GM12878 (cell line): Measurements from ENCODE around the gene POU3F3. TPM values are rescaled to one million over a fixed set of nuclear protein-coding genes. Genes with fewer than 3 reads are reported as not detected.

Source experiments
- ATAC-seq: fragments of 200-7000 bp; cut with Tn5 transposase; 3 replicates; pipeline ENCODE4 v1.9.1; 2020; ENCODE audit warnings: mild to moderate bottlenecking, moderate library complexity
- BruUV-seq: library from RNA; stranded (reverse); fragments of 400-500 nt; replicated peaks from 2 replicates; lab custom pipeline; 2021; lab: Mats Ljungman, UMichigan
- CTCF ChIA-PET: fragments of 300-600 bp; sonication (Branson Sonifier 250); formaldehyde crosslinking; extraction: SDS; loops from one replicate; lab custom pipeline; 2021; ENCODE audit warnings: inconsistent platforms; lab: Yijun Ruan, JAX
- POLR2A ChIA-PET: fragments of 350-600 bp; formaldehyde crosslinking; extraction: SDS; loops from one replicate; lab custom pipeline; 2021; ENCODE audit warnings: inconsistent platforms; lab: Charles Lee
- RAD21 ChIA-PET: fragments of 300-600 bp; sonication (Branson Sonifier 250); formaldehyde crosslinking; loops from one replicate; lab custom pipeline; 2023; ENCODE audit warnings: antibody characterized with exemption; ENCODE audit not compliant: unreplicated experiment; lab: Charles Lee
- SMC1A ChIA-PET: fragments of 300-600 bp; sonication (Branson Sonifier 250); formaldehyde crosslinking; loops from one replicate; lab custom pipeline; 2023; ENCODE audit not compliant: unreplicated experiment, uncharacterized antibody; lab: Charles Lee
- DNase-seq: peaks from one replicate; pipeline ENCODE4 v3.0.0-alpha.2; 2011; ENCODE audit warnings: low read depth, low spot score
- FAIRE-seq: peaks from 3 replicates; lab custom pipeline; 2011; peaks lifted over from hg19 to GRCh38; lab: Jason Lieb, UNC
- H2AFZ ChIP-seq: 2 replicates; pipeline ENCODE4 v1.6.0; 2011; ENCODE audit warnings: low read depth, low read length, control low read depth; ENCODE audit not compliant: control insufficient read depth
- H3K27ac ChIP-seq: 2 replicates; pipeline ENCODE4 v1.5.1; 2011; ENCODE audit warnings: control low read depth; ENCODE audit not compliant: control insufficient read depth, insufficient read depth
- H3K27me3 ChIP-seq, 2 experiments: replicated peaks in 1 of 2; 2 replicates each; pipeline versions ENCODE4 v1.6.0 to v1.6.1; 2011; ENCODE audit warnings: low read length in 1 of 2; ENCODE audit not compliant: control insufficient read depth in 2 of 2, insufficient read depth in 2 of 2
- H3K36me3 ChIP-seq, 2 experiments: 2 replicates each; pipeline ENCODE4 v1.5.1; 2011; ENCODE audit warnings: low read length in 1 of 2; ENCODE audit not compliant: control insufficient read depth in 2 of 2, insufficient read depth in 2 of 2
- H3K4me1 ChIP-seq: 2 replicates; pipeline ENCODE4 v1.6.1; 2011; ENCODE audit warnings: mild to moderate bottlenecking, low read length, moderate library complexity, mixed read lengths; ENCODE audit not compliant: control insufficient read depth, insufficient read depth
- H3K4me2 ChIP-seq: 2 replicates; pipeline ENCODE4 v1.6.0; 2011; ENCODE audit warnings: control low read depth; ENCODE audit not compliant: control insufficient read depth, insufficient read depth
- H3K4me3 ChIP-seq: fragments of 200-600 bp; sonication (generic); 2 replicates; pipeline ENCODE4 v1.5.1; 2016
- H3K79me2 ChIP-seq: 2 replicates; pipeline ENCODE4 v1.6.0; 2011; ENCODE audit warnings: low read length; ENCODE audit not compliant: control insufficient read depth, insufficient read depth
- H3K9ac ChIP-seq: 2 replicates; pipeline ENCODE4 v1.8.0; 2011; ENCODE audit warnings: low read length, control low read depth, mixed read lengths; ENCODE audit not compliant: control insufficient read depth, insufficient read depth
- H3K9me3 ChIP-seq: replicated peaks from 3 replicates; pipeline ENCODE4 v1.5.1; 2011; ENCODE audit warnings: mild to moderate bottlenecking, low read length; ENCODE audit not compliant: control insufficient read depth, insufficient read depth
- H4K20me1 ChIP-seq: 2 replicates; pipeline ENCODE4 v1.6.0; 2011; ENCODE audit not compliant: control insufficient read depth, insufficient read depth
- BCLAF1 ChIP-seq: fragments of 450-650 bp; IDR thresholded peaks from 2 replicates; pipeline ENCODE4 v1.6.1; 2017; ENCODE audit warnings: antibody characterized with exemption, mild to moderate bottlenecking, moderate library complexity
- CEBPB ChIP-seq, 2 experiments: fragments of 150-350 bp in 1 of 2; IDR thresholded peaks; 2 replicates each; pipeline ENCODE4 v1.6.1; 2012 to 2014; ENCODE audit warnings: low read depth in 2 of 2, low read length in 2 of 2, borderline replicate concordance in 1 of 2, inconsistent platforms in 1 of 2
- EP300 ChIP-seq, 2 experiments: fragments of 150-350 bp in 1 of 2; IDR thresholded peaks; 2 replicates each; pipeline ENCODE4 v1.6.1; 2011 to 2012; ENCODE audit warnings: low read depth in 2 of 2, low read length in 2 of 2, borderline replicate concordance in 1 of 2, improper control_type of control experiment in 1 of 2, inconsistent platforms in 1 of 2; ENCODE audit not compliant: control insufficient read depth in 1 of 2
- ETV6 ChIP-seq, 2 experiments: fragments of 450-650 bp in 1 of 2; IDR thresholded peaks in 1 of 2; conservative IDR thresholded peaks in 1 of 2; 2 replicates each; pipeline ENCODE4 v1.6.1; 2014; ENCODE audit warnings: antibody characterized with exemption in 1 of 2, borderline replicate concordance in 1 of 2, low read depth in 1 of 2, mild to moderate bottlenecking in 1 of 2, moderate library complexity in 1 of 2
- EZH2 ChIP-seq: IDR thresholded peaks from 2 replicates; pipeline ENCODE4 v1.6.1; 2012; ENCODE audit warnings: low read depth, mild to moderate bottlenecking, control low read depth, inconsistent platforms, low read length, borderline replicate concordance; ENCODE audit not compliant: control insufficient read depth
- IRF3 ChIP-seq: fragments of 450-650 bp; IDR thresholded peaks from 2 replicates; pipeline ENCODE4 v1.6.1; 2014; ENCODE audit warnings: mild to moderate bottlenecking
- NR2F1 ChIP-seq: fragments of 450-650 bp; conservative IDR thresholded peaks from 2 replicates; pipeline ENCODE4 v1.6.1; 2017; ENCODE audit warnings: mild to moderate bottlenecking
- NRF1 ChIP-seq: conservative IDR thresholded peaks from 2 replicates; pipeline ENCODE4 v1.6.1; 2011; ENCODE audit warnings: mild to moderate bottlenecking, low read depth, low read length, improper control_type of control experiment
- PAX5 ChIP-seq: IDR thresholded peaks from 2 replicates; pipeline ENCODE4 v1.6.1; 2011; ENCODE audit warnings: low read depth, low read length, borderline replicate concordance
- PRDM15 ChIP-seq: fragments of 450-650 bp; formaldehyde crosslinking; IDR thresholded peaks from 2 replicates; pipeline ENCODE4 v1.4.0; 2020; ENCODE audit warnings: mild to moderate bottlenecking, moderate library complexity
- RFX5 ChIP-seq: IDR thresholded peaks from 2 replicates; pipeline ENCODE4 v1.6.1; 2011; ENCODE audit warnings: low read depth, low read length, improper control_type of control experiment
- STAT3 ChIP-seq: IDR thresholded peaks from 2 replicates; pipeline ENCODE4 v1.6.1; 2011; ENCODE audit warnings: low read depth, low read length, improper control_type of control experiment
- WGBS: methylation state at CpG from one replicate; pipeline ENCODE4 v1.1.6; 2016; ENCODE audit warnings: low lambda C conversion rate; ENCODE audit not compliant: insufficient replicate concordance, insufficient coverage; ENCODE audit errors: missing lambda C conversion rate; 5-methylcytosine and 5-hydroxymethylcytosine counted together
- in situ Hi-C: fragments of 300-500 bp; cut with MboI; formaldehyde crosslinking; loops from 9 replicates; pipeline ENCODE4 v1.14.3; 2018; ENCODE audit warnings: mixed read lengths
- intact Hi-C: fragments of 100-400 bp; cut with micrococcal nuclease; formaldehyde crosslinking; loops from one replicate; pipeline ENCODE4 v1.14.2; 2022; ENCODE audit not compliant: unreplicated experiment
- polyA plus RNA-seq, 11 experiments: library from polyadenylated mRNA; depleted of rRNA in 4 of 11; unstranded in 6 of 11; stranded (reverse) in 5 of 11; fragments of >200 nt; fragmentation: Nextera tagmentation in 4 of 11; fragmentation: Illumina TruSeq in 1 of 11; extraction: Ambion mirVana in 4 of 11; extraction: Trizol in 1 of 11; gene quantifications; 1 replicate in 1 of 11; 2 replicates in 10 of 11; pipeline versions ENCODE4 v1.2.1 to v1.2.3, GENCODE V29; 2011 to 2016; ENCODE audit warnings: inconsistent platforms in 2 of 11, missing spikeins in 2 of 11, low read depth in 1 of 11
- total RNA-seq, 4 experiments: library from RNA; depleted of rRNA in 3 of 4; stranded (reverse); fragments of >200 nt in 3 of 4; fragmentation: Illumina TruSeq in 1 of 4; extraction: Trizol in 1 of 4; gene quantifications; 2 replicates each; pipeline versions ENCODE4 v1.2.1 to v1.2.3, GENCODE V29; 2013 to 2021

POU3F3 gene
- total and polyA plus RNA-seq, 10 of the 15 experiments (the other 5 are each of a cell fraction or from before 2014, with no cell fraction given) = not detected

GRCh38 chr2:104888489-104889258 lies 34.8 kb downstream of the POU3F3 start (continued):
- TF ChIP-seq PRDM15 = no peak
- TF ChIP-seq PAX5 = no peak
- TF ChIP-seq, all 136 proteins: peak for 0

- H3K4me3 ChIP-seq = no peak overlapping the region
- in situ Hi-C loops = no loop called here
- ChIA-PET CTCF (interaction anchor here (1.0 kb wide), 1 partner anchor 40 kb away, joined by 5 read pairs; no protein-coding TSS in a partner anchor), POLR2A (no interaction called here), RAD21 (no interaction called here), SMC1A (no interaction called here)
- BruUV-seq = no TSS peak
- FAIRE-seq = no peak
- H3K27ac ChIP-seq = no peak overlapping the region
- no peaks in the 10 kb centered on the region for H3K4me1 ChIP-seq
- H3K79me2 ChIP-seq = no peaks in the 10 kb centered on the region
- H3K9me3 ChIP-seq = no peaks in the 10 kb centered on the region
- no peaks in the 10 kb centered on the region; a peak in 1 of 4 replicates for H3K27me3 ChIP-seq
- no peaks in the 10 kb centered on the region for H3K36me3 ChIP-seq
- 37% methylated on average over 8 of the region's 8 CpGs for WGBS
- H3K9ac ChIP-seq = no peak overlapping the region
- intact Hi-C loops = no loop called here
- no peaks in the 10 kb centered on the region for H4K20me1 ChIP-seq
- DNase-seq = no peak
- no peak overlapping the region for H3K4me2 ChIP-seq
- ATAC-seq = no peak
- no peak overlapping the region for H2AFZ ChIP-seq
- TF ChIP-seq IRF3 (no peak), STAT3 (no peak), BCLAF1 (no peak), EZH2 (no peak), CEBPB (IDR thresholded peaks at IDR 0.05; ENCODE audit: borderline replicate concordance in 1 of 2, low read depth in 2 of 2, low read length in 2 of 2) (no peak), EP300 (IDR thresholded peaks at IDR 0.05; ENCODE audit: borderline replicate concordance in 1 of 2, control insufficient read depth in 1 of 2, low read depth in 2 of 2, low read length in 2 of 2) (no peak), RFX5 (no peak), NR2F1 (no peak), NRF1 (no peak), ETV6 (conservative IDR thresholded peaks at IDR 0.05 in 1 of 2, IDR thresholded peaks at IDR 0.05 in 1 of 2; ENCODE audit: borderline replicate concordance in 1 of 2, low read depth in 1 of 2) (no peak)
Observed at GRCh38 chr2:104889291-104889959, 35.5 kb downstream of the POU3F3 start.
